ENCODE data around the gene AP2S1.
A peak's percentile ranks its signal among the peaks of the same experiment; 100 is the strongest.

The AP2S1 gene

DNA sequence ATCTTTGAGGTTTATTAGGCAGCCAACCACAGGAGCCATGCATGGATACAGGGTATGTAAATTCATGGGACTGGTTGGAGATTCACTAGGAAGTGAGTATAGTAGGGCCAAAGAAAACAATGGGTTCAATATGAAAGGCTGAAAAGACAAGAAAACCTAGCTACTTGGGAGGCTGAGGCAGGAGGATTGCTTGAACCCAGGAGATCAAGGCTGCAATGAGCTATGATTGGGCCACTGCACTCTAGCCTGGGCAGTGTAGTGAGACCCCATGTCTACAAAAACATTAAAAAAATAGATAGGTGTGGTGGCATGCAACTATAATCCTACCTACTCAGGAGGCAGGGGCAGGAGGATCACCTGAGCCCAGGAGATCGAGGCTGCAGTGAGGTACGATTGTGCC is 51.9 kb downstream of the AP2S1 start:
- DNase-seq, result no peak

GRCh38 chr19:46797881-46798280 is 52.8 kb downstream of the AP2S1 start:
- DNase-seq, result no peak

DNA sequence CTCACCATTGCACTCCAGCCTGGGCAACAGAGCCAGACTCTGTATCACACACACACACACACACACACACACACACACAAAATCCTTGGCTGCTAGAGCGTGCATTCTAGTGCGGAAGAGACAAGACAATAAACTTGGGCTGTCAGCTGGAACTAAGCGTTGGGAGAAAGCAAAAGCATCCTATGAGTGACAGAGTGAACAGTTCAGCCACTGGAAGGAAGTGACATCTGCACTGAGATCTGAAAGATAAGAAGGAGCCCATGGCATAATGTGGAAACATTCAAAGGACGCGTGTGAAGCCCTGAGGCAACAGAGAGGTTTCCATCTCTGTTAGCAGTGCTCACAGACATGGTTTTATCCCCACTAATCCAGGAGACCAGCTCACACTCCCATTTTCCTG is 58.7 kb downstream of the AP2S1 start:
- DNase-seq, result no peak

GRCh38 chr19:46789371-46789770 is 61.3 kb downstream of the AP2S1 start:
- DNase-seq, result no peak

GRCh38 chr19:46788968-46789338 is 61.7 kb downstream of the AP2S1 start:
- DNase-seq, result no peak

DNA sequence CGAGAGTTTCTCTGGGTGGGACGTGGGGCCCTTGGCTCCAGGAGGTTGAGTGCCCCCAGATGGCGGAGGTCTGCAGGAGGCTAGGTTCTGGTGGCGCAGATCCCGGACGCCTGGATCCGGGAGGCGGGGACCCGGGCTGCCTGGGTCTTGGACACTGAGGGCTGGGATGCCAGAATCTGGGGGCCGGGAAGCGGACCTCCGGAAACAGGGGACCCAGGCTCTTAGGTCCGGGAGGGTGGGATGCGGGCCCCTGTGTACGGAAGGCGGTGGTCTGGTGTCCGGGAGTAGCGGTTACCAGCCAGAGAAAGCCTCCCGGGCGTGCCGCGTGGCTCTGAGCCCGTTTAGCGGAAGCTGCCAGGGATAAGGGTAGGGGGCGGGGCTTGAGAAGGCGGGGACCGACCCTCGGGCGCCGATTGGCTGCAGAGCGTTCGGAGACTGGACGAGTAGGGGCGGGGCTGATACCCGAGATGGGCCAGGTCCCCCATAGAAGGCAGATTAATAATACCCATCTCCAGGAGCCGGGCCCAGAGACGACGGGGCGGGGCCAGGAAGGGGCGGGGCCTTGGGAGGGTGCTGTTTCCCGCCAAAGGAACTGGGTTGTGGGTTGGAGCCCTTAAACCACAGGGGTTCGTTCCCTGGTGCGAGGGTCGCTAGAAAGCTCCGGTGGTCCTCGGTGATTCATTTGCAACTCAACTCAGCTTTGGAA is 62.2 kb downstream of the AP2S1 start, which contains the start of gene SLC1A5:
SLC1A5 (minus strand) TSS at position 333 of the 706 bp plus-strand sequence. CDS start 629 bp downstream, outside the sequence.
- peak; percentile 100 for DNase-seq

Data from stimulated activated CD4-positive, alpha-beta T cell treated with anti-CD3 and anti-CD28 coated beads, Interleukin-2, amount 100 ng/mL, for 24 hours (primary cell).